ENCODE data around the gene SLC15A1.

The SLC15A1 gene, protein sequence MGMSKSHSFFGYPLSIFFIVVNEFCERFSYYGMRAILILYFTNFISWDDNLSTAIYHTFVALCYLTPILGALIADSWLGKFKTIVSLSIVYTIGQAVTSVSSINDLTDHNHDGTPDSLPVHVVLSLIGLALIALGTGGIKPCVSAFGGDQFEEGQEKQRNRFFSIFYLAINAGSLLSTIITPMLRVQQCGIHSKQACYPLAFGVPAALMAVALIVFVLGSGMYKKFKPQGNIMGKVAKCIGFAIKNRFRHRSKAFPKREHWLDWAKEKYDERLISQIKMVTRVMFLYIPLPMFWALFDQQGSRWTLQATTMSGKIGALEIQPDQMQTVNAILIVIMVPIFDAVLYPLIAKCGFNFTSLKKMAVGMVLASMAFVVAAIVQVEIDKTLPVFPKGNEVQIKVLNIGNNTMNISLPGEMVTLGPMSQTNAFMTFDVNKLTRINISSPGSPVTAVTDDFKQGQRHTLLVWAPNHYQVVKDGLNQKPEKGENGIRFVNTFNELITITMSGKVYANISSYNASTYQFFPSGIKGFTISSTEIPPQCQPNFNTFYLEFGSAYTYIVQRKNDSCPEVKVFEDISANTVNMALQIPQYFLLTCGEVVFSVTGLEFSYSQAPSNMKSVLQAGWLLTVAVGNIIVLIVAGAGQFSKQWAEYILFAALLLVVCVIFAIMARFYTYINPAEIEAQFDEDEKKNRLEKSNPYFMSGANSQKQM

DNA sequence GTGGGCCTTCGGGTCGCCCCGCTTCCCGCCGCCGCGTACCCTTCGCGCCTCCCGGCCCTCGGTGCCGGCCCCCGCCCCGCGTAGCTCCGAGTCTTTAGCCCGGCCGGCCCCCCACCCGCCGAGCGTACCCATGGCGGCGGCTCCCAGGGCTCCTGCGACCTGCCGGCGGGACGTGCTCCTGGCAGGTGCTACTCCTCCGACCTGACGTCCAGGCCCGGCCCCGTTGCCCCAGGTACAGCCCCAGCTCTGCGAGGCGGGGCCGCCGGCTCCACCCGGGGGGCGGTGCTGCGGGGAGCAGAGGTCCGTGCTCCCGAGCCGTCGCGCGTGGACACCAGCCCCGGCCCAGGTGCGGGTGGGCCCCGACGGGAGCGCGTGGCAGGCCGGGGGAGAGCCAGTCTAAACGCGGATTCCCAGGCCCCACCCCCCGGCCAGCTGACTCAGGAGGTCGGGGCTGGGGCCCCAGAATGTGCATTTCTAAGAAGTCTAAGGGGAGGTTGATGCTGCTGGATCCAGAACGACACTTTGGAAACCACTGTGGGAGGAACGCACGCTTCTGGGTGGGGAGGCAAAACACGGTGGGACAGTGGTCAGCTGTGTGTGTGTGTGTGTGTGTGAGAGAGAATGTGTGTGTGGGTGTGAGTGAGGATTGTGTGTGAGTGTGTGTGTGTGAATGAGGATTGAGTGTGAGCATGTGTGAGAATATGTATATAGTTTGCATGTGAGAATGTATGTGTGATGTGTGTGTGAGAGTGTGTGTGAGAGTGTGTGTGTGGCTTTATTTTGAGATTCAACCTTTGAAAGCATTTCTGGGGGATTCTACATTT, at the start of gene SLC15A1:
TSS of gene SLC15A1 (minus strand) at position 206 of the 824 bp plus-strand sequence. CDS start at position 132, 74 bp downstream.
- DNase-seq, result no peak

DNA sequence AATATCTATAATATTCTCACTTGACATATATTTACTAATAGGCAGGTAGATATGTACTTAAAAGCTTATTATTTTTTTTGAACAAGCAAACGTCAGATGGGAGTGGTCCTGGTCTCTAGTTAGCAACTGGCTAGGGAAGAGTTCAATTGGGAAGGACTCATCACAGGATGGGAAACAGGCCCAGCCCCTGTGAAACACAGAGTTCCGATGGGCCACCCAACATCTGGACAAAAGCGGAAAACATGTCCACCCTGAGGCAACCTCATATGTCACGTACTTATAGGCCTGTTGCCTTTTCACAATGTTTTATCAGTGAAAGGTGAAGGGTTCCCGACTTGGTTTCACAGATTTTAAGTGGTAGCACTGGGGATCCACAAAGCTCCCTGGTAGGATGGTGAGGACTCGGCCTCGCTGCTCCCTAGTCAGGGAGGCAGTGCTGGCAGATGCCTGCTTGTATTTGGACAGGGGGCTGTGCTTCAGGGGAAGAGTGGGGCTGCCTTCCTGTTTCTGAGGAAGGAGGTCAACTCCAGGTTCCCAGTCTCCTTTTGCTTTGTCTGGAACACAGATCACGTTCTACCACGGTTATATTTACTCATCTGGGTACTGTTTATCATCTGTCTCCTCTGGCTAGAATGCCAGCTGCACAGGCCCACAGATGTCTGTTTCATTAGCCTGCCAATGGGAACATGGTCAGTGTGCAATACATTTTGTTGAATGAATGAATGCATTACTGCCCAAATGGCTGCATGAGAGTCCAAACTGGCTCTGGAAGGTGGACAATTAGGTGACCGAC, 49.4 kb upstream of the SLC15A1 start:
- DNase-seq, result no peak

DNA sequence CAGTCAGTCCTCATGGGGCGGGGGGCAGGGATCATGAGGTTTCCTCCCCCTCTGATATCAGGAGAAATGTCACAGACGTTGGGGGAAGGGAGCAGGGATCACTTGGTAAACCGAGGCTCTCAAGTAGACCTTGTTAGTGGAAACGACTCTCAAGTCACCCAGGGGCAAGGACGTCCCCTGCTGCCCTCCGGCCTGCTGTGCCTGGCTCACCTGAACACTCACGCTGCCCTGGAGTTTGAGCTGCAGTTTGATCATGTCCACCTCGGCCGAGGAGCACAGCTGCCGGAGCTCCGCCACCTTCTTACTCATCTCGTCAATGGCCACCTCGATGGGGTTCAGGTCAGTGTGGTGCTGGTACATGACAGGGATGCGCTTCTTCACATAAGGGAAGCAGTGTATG, 47.6 kb upstream of the SLC15A1 start:
- no peak for DNase-seq

DNA sequence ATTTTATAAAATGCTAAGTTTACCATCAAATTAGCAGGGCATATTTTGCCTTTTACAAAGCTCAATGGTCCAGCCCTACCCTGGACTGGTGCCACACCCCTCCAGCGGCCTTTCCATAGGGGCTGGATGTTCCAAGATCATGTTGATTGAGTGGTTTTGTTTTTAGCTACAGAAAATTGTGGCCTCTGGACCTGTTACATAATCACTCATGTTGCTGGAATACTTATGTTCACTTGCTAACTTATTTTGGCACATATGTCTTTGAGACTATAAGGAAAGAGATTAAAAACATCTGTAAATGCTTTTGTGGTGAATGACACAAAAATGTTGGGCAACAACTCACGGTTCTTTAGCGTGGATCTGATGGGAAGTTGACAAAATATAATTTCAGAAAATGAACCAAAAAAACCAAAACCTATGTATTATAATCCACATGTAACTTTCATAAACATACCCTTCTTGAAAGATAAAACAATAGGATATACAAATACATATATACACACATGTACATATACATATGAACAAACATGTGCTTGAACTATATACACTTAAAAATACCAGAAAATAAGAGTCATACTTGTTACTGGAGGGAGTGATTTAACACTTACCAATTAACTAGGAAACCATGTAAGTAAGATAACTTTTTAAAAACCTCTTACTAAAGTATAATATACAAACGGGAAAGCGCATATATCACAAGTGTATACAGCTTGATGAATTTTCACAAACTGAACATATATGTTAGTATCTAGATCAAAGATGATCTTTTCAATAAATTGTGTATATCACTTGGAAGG, 46.6 kb upstream of the SLC15A1 start:
- DNase-seq, result no peak

DNA sequence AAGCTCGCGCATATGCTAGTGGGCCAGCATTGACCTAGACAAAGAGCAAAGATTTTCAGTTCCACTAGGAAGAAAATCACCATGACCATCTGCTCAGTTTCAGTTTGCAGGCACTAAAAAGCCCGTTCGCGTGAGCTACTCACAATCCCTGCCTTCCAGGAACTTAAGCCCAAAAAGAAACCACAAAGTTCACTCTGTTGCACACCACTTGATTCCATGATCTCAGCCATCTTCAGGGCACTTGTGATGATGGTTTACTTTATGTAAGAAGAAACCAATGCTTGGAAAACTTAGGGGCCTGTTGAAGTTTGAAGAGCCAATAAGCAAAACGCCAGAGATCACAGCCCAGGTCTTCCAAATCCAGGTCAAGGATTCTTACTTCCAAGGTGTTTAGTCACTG, 45.0 kb upstream of the SLC15A1 start:
- no peak for DNase-seq

DNA sequence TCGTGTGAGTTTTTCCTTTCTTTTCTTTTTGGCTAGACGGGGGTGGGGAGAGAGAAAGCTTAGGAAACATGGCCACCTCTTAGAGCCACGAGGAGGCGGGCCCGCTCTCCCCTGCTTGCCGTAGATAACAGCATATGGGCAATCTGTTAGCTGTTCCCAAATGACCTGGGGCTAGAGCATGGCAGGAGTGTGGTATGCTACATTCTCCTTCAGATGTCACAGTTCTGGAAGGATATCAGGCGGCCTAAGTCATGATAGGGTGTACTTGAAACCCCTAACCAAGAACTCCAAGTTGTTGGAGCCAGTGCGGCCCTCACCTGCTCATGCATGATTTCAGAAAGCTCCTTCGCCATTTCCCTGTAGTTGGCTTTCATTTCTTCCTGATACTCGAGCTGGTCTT, 44.3 kb upstream of the SLC15A1 start:
- DNase-seq, result no peak

DNA sequence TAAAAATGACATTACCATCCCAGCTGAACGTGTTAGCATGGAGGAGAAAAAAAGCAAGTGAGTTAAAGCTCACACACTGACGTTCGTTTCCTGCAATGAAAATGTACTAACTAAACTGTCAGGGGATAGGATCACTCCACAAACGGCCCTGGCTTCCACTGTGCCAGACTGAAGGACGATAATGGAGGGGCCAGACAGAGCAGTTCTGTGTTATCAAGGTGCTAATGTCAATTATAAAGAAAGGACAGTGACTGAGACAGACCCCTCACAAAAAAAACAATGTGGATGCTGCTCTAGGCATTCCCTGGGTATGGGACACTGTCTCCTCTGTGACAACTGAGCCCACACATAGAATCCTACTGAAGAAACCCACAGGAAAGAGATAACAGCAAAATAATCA, 43.7 kb upstream of the SLC15A1 start:
- no peak for DNase-seq

DNA sequence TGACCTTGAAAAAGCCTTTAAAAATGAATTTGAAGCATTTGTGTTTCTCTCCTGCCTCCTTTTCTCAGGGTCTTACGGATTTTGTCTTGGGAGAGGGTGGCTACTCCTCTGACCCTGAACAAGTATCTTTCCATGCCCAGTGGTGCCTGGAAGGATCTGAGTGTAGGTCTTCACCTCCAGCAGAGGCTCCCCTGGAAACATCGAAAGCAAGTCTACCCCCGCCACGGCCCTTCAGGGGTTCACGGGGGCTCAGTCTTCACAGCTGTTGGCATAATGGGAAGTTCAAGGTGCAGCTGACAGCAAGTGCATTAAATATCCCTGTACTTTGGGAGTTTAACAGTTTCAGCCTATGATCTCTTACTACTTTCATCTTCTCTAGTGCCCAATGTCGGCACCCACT, 42.7 kb upstream of the SLC15A1 start:
- no peak for DNase-seq

DNA sequence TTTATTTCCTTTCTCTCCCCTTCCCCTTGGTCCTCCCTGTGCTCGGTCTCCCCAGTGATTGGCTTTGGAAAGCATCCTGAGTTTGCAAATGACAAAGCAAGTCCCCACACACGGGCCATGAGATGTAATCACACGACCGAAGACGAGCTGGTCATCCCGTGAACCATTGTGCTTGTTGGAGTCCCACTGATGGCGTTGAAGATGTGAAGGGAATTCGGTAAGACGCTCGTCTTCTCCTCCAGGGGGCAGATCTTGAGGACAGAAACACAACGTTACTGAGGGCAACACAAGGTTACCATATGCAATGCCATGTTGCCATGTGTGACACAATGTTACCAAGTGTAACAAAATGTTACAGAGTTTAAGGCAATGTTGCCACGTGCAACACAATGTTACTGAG, 42.0 kb upstream of the SLC15A1 start:
- no peak for DNase-seq

DNA sequence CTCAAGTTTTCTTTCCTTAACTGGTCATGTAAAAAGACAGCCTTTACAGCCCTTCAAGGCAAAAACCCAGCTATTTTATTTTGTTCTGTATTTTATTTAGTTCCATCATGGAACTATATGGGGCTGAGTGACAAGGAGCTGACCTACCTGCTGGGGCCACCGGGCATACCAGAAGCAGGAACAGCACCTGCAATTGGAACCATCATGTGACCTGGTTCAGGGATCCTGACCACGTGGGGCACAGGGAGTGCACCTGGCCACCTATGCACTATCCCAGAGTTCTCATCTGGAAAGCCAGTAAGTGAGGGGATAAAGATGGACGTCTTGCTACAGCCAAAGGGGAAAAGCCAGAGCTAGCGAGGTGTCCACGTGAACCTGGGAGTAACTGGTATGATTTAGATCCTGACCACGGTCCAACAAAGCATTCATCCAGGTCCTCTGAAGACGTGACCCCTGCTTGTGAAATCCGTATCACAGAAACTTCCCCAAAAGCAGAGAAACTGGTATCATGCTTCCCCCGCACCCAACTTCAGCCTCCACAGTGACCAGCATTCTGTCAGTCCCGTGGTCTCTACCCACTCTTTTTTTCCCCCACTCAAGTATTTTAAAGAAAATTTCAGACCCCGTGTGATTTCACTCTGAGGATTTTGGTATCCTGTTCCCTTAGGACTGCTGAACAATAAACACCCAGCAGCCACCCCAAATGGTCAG, 40.5 kb upstream of the SLC15A1 start:
- no peak for DNase-seq

DNA sequence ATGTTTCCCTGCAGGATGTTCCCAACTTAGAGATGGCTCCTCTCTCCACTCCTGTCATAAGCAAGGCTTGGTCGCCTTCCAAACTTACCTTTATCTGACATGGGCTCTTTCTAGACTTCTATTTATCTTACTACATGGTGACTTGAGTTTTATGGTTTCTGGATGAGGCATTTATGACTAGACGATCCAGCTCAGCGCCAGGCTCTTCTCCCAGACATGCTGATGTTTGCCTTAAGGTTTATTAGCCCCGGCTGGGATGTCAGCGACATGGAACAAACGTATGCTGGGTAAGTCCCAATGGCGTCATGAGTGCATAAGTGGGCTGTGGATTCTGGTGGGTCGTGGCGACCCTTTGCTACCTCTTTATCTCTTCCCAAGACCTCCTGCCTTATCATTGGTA, 39.8 kb upstream of the SLC15A1 start:
- DNase-seq, result no peak

DNA sequence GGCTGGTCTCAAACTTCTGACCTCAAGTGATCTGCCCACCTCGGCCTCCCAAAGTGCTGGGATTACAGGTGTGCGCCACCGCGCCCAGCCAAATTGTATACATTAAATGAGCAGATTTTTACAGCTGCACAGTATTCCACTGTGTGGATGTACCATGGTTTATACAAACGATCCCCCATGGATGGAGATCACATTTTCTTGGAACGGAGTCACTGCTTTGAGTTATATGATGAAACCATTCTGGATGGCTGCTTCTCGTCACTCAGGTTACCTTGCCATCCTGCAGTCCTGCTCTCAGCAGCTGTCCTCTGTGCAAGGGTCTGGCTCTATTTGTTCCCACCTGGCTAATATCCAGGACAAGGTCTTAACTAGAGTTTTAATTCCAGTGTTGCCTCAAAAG, 39.1 kb upstream of the SLC15A1 start:
- DNase-seq, result no peak

DNA sequence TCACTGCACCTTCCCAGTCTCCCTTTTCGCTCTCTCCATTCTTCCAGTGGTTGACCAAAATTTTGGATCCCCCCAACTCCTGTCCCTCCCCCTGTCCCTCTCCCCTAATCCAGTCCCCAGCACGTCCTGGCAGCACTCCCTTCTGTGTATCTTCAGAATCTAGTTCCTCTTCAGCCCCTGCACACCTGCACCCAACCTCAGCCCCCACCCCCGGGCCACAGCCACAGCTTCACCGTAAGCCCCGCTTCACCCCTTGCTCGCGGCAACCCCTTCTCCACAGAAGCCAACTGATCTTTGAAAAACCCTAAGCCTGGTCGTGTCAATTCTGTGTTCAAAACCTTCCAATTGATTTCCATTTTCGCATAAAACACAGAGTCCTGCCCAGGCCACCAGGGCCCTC, 35.5 kb upstream of the SLC15A1 start:
- no peak for DNase-seq

DNA sequence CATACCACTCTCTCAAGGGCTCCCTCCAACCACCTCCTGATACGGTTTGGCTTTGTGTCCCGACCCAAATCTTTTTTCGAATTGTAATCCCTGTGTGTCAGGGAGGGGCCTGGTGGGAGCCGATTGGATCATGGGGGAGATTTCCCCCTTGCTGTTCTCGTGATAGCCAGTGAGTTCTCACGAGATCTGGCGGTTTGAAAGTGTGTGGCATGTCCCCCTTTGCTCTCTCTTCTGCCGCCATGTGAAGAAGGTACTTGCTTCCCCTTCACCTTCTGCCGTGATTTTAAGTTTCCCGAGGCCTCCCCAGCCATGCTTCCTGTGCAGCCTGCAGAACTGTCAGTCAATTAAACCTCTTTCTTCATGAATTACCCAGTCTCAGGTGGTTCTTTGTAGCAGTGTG, 34.7 kb upstream of the SLC15A1 start:
- DNase-seq, result no peak

DNA sequence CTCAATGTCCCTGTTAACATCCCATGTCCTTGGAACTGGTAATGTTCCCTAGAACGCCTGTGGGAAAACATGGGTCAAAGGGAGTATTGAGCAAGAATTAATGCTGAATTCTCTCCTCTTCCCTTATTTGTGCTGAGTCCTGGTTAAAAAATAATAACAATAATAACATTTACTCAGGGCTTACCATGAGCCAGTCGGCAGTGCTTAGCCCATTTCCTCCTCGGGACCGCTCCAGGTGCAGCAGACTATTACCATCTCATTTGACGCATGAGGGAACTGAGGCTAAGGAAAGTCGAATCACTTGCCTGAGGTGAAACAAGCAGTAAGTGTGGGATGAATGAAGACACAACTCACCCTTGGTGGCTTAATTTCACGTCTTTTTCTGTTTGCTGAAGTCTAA, 33.6 kb upstream of the SLC15A1 start:
- no peak for DNase-seq

DNA sequence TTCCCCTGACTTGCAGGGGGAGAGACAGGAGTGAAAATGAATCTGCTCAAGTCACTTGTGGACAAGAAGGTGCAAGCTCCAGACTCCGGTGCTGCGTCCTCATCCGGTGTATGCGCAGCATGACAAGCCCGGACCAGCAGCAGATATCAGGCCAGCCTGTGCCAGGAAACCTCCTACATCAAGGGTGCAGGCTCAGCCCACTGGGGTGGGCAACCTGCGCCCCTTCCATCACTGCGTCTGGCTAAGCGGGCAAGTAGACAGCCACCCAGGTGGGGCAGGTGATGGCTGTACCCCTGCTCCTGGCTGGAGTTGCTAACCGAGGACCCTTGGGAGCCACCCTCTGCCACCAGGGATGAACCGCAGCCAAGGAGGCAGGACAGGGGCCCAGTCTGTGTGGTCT, 32.9 kb upstream of the SLC15A1 start:
- DNase-seq, result no peak

DNA sequence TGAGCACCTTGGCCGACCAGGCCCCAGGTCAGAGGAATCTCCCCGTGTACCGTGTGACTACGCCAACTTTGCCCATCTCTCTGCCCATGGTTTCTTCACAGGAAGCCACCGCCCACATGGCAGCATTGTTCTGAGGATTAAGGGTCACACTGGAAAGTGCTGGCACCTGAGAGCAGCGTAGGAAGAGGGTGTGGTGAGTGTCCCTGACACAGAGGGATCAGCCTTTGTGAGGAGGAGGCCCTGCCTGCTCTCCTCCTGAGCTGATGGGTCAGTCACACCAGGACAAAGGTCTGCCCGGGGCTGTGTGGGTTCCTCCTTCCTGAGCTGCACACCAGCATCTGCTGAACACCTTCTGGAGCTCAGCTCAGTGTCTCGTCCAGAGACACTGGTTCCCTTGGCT, 32.2 kb upstream of the SLC15A1 start:
- DNase-seq, result no peak

DNA sequence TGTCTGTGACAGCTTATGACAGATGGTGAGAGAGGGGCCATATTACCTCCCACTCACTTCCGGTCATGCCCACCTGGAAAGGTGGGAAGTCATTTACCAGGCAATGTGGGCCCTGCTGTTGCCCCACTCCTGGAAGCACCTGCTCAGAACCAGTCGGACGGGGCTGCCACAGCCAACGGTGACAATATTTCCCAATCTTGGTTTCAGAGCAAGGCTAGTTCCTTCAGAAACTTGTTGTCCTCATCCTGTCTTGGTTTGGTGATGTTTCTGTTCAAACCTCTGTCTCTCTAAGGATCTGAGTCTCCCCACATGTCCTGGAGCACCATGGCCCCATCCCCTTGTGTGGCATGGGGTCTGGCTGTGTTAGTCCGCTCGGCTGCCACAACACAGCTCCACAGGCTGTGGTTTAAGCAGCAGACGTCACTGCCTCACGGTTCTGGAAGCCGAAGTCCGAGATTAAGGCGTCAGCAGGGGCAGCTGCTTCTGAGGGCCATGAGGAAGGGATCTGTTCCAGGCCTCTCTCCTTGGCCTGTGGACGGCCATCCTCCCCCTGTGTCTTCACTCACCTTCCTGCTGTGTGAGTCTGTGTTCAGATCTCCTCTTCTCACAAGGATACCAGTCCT, 31.5 kb upstream of the SLC15A1 start:
- DNase-seq, result no peak

DNA sequence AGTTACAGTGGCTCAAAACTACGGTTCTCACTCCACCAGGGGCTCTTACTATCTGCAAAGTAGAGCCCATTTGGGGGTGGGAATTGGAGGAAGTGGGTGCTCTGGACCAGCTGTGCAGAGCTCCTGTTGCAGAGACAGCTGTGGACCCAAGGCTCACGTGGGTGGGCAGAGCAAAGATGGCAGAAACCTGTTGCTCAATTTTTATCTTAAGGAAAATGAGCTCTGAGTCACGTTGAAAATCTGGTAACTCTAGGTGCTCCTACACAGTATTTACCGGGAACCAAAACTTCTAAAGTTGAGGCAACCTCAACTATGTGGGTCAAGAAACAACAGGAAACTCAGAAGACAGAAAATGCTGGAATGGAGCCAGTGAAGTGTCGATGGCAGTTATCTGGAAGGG, 30.2 kb upstream of the SLC15A1 start:
- no peak for DNase-seq

DNA sequence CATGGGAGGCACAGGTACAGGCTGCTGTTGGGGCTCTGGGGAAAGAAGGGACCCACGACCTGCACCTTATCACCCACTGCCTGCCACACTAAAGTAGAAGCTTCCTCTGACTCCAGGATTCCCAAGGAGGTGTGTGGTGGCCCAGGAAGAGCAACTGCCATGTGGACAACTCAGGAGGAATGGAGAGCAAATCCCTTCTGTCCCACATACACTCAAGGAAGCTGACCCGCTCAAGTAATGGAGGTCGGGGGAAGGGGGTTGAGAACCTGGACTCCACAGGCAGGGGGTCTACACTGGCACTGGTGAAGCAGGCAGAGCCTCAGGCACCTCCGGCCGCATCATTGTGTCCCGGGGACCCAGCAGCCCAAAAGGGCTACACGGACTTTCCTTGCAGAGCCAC, 29.4 kb upstream of the SLC15A1 start:
- no peak for DNase-seq

DNA sequence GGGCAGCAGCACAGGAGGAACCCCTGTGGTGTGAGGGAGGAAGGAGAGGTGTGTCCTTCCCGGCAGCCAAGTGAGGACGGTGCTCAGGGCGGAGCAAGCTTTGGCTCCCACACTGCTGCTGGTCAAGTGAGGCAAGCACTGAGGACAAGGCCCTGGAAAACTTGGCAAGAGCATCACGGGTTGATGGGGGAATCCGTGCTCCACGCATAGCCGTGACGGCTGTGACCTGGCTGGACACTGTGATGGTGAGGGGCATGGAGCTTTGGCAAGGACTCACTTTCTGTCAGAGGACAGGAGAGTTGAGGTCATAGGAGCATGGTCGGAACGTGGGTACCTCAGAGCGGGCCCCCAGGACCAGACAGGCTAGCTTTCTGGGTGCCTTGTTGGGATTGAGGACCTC, 29.0 kb upstream of the SLC15A1 start:
- no peak for DNase-seq

Measured in NCI-H345 (cell line).